Activated T-cell treated with anti-CD3 and anti-CD28 coated beads for 1 hour (primary cell): ENCODE results near the gene RYR1.

ENCODE experiments used
- DNase-seq: peaks from one replicate; pipeline ENCODE4 v3.0.0-alpha.2; 2020; ENCODE audit warnings: low read depth

The RYR1 gene

DNA sequence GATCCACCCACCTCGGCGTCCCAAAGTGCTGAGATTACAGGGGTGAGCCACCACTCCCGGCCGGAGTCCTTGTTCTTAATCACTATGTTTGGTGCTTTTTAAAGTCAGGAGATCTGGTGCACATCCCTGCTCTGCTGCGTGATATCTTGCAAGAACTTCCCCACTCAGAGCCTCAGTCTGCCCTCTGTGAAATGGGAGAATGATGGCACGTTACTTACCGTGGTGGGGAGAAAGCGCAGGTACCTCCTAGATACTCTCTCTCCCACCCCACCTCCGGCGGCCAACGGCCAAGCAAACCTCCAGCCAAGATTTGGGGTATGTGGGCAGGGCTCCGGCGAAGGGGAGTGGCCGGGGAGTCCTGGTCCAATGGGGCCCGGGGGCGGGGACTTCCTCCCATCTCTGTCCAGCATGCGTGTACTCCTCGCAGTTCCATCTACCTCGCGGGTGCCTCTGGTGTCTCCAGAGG is at the start of gene RYR1:
Gene RYR1, plus strand, starts transcription at position 424 of the 466 bp plus-strand sequence. CDS start 139 bp downstream, outside the sequence.
- DNase-seq = peak; percentile 20

DNA sequence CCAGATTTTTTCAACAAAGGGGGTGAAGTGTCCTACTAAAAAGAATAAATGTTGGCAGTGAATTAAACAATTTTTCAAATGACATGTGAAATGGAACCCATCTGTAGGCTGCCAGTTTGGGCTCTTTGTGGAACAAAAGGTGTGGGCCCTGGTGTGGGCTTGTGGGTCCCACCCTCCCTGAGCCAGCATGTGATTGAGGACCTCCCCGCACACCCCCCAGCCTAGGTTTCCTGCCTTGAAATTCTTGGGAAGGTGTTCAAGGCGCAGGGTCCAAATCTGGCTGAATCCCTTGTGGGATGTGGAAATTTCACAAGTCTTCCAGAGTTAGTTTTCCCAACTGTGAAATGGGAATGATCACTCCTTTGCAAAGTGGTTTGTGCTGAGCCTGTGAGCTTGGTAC is 49.7 kb upstream of the RYR1 start:
- DNase-seq = no peak

DNA sequence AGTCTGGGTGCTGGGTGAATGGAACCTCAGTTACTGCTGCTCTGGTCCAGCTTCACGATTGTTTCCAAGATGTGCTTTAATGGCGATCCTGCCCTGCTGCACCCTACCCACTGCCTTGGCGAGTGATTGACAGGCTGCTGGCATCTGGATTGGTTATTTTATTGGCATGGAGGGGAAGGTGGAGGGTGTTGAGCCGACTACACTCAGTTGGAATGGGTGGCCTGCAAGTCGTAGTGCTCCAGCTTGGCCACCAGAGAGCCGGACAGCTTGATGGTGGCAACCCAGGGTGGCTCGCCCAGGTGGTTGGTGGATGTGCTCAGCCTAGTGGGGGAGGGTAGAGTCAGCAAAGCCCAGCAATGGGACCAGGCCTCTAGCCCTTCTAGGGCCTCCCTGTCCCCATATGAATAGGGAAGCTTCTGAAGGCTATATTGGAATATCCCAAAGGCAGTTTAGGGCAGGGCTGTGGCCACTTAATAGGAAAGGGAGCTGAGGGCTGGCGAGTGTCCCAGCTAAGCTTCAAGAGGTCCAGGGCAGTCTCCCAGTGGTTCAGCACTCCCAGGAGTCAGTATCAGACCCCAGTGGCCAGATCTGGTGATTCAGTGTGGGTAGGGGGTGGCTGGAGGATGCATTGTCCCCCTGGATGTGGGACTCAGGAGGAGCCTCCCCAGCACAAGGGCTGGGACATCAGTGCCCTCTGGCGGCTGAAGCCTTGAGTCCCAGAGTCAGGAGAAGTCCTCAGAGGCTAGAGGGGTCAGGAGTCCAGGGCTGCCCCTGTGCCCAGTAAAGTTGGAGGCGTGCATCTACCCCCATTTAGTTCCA is 49.1 kb upstream of the RYR1 start:
- DNase-seq = no peak

DNA sequence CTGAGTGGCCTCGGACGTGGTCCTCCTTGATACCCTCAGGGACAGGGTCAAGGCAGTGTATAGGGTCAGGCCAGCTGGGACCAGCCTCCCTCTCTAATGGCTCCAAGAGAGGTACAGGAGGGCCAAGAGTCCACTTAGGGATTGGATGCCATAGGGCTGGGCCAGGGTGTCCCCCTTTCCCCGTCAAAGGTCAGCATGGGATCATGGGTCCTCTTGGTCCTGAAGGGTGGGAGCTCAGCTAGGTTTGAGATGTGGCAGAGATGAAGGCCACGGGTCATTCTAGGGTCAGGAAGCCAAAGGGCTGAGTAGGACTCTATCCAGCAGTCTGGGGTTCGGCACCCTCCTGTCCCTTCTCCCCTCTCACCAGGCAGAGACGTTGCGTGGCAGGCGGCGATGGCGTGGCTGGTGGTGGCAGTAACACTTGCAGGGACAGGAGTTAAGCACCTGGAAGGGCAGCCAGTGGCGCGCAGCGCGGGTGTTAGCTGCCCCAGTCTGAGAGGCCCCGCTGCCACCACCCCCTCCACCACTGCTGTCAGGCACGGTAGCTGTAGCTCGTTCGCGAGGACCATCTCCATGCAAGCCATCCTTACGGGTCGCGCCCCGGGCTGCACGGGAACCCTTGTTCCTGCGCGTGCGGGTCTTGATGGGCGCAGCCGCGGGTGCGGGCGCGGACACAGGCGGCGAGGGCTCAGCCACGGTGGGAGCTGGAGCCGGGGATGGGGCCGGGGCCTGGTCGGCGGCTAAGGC is 48.3 kb upstream of the RYR1 start:
- DNase-seq = no peak

DNA sequence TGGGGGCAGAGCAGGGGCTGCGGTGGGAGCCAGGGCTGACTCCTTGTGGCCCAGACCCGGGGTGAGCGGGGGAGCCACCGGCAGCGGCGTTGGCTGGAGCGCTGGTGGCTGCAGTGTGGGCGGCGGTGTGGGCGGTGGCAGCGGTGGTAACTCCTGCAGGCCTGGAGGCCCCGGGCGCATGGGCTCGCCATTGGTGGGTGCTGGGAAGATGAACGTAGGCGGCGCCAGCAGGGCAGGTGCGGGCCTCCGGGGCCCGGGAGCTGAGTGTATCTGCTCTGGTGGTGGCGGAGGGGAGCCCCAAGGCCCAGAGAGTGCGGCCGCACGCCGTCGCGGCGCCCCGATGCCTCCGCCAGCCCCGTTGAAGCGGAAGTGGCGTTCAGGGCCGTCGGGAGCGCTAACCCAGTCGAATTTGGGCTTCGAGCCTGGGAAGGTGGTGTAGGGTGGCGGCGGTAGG is 47.7 kb upstream of the RYR1 start:
- DNase-seq = no peak

DNA sequence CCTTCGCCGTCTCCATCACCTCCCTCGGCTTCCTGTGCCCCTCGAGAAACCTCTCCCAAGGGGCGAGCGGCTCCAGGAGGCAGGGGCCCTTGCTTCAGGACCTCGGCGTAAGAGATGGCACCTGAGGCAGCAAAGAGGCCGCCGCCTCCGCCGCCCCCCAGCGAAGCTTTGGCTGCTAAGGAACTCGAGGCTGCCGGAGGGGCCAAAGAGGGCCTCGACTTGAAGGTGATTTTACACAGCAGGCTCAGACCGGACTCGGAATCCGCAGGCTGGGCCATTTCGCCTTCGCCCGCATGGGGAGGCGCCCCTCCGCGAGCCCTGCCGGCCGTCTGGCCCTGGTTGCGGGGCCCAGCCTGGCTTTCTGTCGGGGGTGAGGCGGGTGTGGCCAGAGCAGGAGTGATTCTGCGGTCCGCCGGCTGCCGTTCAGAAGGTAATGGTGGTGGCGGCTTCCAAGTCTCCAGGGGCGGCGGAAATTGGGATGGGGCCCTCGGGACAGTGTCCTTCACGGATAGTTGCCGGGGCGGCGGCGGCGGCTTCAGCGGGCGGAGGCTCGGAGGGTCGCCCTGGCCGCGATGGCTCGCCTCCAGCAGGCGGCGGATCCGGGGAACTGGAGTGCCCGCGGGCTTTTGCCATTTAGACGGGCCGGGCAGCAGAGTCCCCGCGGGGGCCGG is 47.1 kb upstream of the RYR1 start:
- DNase-seq = no peak

DNA sequence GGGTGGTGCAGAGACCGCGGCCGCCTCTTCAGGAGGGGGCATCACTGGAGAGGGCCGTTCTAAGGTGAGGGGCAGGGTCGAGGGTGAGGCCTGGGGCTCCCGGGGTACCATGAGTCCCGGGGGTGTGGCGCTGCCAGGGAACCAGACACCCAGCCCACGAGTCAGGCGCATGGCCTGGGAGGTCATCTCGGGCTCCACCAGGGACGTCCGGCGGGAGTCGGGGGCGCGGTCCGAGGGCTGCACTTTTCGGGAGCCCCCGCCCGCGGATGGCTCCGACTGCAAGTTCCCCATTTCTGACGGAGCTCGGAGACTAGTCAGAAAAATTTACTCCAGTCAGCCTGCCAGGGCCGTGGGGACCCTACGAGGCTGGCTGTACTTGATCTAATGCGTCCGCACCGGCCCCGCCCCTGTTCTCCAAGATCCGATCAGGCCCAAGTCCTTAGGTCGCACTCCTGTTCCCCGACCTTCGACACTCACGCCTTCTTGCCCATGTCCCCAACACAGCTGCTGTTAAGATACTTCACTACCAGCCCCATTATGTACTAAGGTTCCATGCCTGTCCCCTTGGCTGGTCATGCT is 46.4 kb upstream of the RYR1 start:
- no peak for DNase-seq

DNA sequence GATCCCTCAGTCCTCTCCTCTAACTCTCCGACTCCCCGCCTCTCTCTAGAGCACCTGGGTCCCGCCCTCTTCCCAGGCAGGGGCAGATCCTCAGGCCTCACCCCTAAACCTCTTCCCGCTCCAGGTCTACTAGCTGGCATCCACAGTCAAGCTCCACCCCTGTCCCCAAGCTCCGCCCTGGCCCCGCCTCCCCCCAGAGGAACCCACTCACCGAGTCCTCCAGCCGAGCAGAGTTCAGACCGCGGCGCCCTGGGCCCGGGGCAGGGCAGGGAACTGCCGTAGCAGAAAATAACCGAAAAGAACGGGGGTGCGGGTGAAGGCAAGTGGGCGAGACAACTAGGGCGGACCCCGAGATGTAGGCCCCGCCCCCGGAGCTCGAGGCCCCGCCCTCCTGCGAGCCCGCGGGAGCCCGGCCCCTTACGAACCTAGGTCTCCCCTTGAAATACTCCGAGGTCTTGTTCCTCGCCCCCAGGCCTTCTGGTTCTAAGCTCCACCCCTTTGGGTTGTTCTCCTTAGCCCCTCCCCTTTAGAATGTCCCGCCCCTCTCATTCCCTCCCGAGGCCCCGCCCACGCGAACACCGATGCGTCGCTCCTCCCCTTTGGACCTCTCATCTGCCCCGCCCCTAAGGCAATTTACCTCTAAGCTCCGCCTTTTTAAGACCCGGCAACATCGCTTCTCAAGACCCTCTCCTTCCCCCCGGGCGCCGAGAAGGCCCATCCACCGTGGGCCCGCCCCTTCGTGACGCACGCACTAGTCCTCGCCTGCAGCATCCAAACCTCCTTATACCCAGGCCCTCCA is 45.7 kb upstream of the RYR1 start, which contains the start of gene GGN:
Gene GGN, minus strand, starts transcription at position 485 of the 799 bp plus-strand sequence. CDS start 773 bp downstream, outside the sequence.
- peak; percentile 69 for DNase-seq

DNA sequence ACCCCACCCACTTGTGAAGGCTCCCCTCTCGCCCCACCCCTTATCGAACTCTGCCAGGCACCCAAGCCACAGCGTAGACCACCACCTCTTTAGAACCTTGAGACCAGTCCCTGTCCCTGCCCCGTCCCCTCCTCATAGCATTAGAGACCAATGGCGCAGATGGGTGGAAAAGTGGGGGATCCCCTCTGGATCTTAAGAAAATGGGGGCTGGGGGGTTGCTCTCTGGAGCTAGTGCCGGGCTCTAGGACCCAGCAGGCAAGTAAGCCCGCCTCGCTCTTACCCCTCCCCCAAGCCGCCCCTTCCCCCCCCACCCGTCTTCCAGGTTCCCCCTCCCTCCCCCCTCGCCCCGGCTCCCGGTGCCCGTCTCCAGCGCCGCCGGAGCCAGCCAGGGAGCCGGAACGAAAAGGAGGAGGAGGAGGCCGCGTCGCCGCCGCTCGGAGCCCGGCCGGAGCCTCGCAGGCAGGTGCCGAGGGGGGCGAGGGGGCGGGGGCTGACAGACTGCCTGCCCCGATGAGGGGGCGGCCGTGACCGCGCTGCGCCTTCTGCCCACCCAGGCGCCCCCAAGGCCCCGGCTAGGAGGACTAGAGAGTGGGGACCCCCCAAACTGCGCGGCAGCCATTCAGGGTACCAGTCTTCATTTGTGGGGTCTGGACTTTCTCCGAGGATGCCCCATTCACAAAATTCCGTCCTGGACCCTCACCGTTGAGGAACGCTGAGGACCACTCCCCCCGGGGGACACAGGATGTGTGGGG is 45.0 kb upstream of the RYR1 start, which contains the start of gene SPRED3:
Gene SPRED3, plus strand, starts transcription at position 349 of the 752 bp plus-strand sequence. CDS start 1,606 bp downstream, outside the sequence.
- no peak for DNase-seq

DNA sequence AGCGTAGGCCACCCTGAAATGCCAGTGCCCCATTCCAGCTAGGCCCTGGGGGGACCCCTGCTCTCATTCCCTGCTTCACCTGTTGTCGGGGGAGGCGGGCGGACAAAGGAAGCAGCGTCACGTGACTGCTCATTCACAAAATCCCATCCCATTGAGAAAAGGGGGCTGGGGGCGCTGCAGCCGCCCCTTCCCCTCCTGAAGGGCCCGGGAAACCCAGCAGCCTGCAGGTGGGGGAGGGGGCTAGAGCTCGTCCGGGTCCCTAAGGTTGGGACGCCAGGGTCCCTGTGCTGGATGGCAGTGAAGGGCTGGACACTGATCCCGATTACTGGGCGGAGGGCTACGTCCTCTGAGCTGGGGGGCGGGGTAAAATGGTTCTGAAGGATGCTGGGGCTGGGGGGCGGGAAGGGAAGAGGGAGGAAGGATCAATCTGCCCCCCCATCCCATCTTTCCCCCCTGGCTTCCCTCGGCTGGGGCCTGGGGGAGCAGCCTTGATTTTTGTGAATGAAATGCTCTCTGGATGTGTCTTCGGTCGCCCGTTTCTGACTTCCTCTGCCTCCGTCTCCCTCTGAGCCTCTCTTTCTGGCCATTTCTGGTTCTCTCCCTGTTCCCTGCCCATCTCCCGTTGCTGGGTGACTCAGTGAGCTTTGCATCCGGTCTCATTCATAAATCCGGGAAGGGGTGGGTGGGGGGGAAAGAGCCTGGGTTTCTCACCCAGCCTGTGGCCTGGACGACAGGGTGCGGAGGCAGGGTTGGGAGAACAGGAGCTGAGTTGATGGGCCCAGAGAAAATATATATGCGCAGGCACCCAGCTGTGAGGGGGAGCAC is 44.2 kb upstream of the RYR1 start:
- no peak for DNase-seq

DNA sequence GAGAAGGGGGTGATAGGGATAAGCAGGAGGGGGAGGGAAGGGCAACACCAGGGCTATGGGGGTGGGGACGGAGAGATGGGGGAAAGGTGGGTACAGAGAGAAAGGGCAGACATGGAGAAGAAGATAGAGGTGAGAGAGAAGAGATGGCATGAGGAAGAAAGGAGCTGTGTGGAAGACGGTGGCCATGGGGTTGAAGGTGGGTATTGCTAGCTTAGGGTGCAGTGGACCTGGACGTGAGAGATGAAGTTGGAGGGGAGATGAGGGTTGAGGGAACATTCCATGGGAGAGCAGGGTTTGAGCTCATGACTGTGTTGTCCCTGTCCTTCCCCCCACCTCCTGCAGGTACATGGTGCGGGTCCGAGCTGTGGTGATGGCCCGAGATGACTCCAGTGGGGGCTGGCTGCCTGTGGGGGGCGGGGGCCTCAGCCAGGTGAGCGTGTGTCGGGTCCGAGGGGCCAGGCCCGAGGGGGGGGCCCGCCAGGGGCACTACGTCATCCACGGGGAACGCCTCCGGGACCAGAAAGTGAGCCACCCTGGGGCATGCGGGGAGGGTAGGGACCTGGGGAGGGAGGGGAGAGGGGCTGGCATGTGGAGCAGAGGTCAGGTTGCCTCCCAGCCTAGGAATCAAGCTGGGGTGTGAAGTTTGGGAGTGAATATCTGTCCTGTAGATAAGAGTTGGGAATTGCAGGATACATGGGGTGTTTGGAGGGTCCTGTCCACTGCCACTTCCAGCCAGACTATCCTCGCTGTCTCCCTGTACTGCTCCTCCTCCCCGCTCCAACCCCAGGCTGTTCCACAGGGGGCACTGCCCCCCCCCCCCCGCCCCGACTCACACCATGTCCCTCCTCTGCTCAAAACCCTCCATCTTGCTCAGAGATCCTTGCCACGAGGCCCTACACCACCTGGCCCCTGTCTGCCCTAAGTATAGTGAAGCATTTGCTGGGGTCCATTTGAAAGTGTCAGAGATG is 43.2 kb upstream of the RYR1 start:
- DNase-seq = no peak

DNA sequence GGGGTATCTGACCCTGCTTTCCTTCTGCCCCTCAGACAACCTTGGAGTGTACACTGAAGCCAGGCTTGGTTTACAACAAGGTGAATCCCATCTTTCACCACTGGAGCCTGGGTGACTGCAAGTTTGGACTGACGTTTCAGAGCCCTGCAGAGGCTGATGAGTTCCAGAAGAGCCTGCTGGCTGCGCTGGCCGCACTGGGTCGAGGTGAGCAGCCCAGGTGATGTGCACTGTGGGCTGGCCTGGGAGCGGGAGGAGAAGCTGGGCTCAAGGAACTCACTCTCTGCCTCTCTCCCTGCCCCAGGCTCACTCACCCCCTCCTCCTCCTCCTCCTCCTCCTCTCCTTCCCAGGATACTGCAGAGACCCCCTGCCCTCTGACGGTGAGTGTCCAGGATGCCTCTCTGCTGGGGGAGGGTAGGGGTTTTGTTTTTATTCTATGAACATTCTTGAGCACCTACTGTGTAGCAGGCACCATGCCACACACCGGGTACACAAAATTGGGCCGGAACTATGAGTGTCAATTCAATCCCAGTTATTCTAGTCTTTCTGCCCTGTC is 41.5 kb upstream of the RYR1 start:
- no peak for DNase-seq

DNA sequence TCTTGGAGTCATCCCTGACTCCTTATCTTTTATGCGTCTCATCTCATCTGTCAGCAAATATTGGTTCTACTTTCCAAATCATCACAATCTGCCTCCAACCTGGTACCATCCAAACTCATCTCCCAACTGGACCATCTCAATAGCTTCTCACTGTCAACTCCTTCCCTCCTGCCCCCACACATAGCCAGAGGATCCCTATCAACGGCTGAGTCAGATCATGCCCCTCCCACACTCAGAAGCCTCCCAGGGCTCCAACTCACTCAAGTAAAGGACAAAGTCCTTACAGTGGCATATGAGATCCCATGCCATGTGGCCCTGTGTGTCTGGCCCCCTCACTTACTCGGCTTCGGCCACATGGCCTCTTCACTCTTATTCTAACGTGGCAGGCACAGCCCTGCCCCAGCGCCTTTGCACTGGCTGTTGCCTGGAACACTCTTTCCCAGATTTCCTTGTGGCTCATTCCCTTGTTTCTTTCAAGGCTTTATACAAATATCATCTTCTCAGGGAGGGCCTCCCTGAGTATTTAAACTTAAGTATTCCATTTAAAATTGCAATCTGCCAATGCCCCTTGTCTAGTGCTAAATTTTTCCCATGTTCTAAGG is 40.7 kb upstream of the RYR1 start:
- DNase-seq = no peak

DNA sequence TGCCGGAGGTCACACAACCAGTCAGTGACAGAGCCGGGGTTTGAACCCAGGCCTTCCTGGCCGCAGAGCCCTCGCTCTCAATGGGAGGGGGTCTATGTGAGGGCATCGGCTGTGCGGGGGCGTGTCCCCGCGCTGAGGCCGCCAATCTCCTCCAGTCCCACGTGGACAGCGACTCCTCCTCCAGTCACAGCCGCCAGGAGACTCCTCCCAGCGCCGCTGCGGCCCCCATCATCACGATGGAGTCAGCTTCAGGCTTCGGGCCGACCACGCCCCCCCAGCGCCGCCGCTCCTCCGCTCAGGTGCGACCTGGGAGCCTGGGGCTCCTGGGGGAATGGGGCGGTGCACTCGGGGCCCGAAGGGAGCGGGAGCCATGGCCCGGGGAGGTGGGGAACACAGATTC is 39.0 kb upstream of the RYR1 start:
- DNase-seq = peak; percentile 50

DNA sequence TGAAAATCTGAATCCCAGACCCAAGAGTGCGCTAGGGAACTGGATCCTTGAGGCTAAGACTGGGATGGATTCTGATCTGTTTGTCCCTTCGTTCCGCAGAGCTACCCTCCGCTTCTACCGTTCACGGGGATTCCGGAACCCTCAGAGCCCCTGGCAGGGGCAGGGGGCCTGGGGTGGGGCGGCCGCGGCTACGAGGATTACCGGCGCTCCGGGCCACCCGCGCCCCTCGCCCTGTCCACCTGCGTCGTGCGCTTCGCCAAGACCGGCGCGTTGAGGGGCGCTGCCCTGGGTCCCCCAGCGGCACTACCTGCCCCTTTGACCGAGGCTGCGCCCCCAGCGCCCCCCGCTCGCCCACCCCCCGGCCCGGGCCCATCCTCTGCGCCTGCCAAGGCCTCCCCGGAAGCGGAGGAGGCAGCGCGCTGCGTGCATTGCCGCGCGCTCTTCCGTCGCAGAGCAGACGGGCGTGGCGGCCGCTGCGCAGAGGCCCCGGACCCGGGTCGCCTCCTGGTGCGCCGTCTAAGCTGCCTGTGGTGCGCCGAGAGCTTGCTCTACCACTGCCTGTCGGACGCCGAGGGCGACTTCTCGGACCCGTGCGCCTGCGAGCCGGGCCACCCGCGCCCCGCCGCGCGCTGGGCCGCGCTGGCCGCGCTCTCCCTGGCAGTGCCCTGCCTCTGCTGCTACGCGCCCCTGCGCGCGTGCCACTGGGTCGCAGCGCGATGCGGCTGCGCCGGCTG is 37.9 kb upstream of the RYR1 start:
- peak; percentile 30 for DNase-seq

DNA sequence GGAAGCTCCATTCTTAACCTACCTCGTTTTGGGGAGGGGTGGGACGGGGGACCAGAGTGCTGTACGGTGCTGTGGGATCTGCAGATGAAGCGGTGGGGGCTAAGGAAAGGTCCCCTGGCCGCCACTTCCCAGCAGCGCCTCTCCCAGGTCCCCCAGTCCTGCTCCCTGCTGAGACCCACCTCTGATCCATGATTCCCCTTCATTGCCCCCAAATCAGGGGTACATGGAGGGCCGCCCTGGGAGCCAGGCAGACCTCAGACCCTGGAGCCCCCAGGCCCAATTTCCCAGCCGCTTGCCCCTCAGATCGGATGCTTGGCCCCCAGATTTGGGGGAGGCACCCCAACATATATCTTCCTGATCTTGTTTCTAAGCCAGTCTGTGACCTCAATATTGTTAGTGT is 34.4 kb upstream of the RYR1 start:
- no peak for DNase-seq

DNA sequence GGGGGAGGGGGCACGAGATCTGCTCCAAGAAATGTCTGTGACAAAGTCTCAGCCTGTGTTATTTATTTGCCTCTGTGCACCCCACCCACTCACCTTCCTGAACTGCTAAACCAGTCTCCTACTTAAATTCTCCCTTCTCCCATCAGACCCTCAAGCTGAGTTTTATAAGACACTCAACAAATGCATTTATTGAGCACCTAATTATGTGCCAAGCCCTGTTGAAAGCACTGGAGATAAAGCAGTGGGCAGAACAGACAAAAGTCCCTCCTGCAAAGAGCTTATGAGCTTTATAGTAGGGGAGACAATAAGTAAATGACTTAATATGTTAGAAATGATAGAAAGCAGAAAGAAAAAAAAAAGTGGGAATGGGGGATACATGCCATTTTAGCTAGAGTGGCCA is 34.0 kb upstream of the RYR1 start:
- no peak for DNase-seq
